Measurements from ENCODE around the gene GRB10.
"Not testable (repeated sequence)": the region's sequence is repeated elsewhere in the genome, so short reads cannot be mapped to it uniquely, and the experiment has no call there.

Gene GRB10

GRCh38 chr7:50781381-50782293, 1.1 kb downstream of the GRB10 start:
- H3K4me3 ChIP-seq (ENCODE audit: low read depth, low read length) = no peak overlapping the region
- no peak for DNase-seq (ENCODE audit: low read depth)
- no peak for TF ChIP-seq CTCF (IDR thresholded peaks at IDR 0.05; ENCODE audit: low read depth, low read length, missing control alignments)

GRCh38 chr7:50780436-50780835, 2.3 kb downstream of the GRB10 start:
- H3K4me3 ChIP-seq (ENCODE audit: low read depth, low read length) = no peak overlapping the region
- no peak for TF ChIP-seq CTCF (IDR thresholded peaks at IDR 0.05; ENCODE audit: low read depth, low read length, missing control alignments)
- DNase-seq (ENCODE audit: low read depth) = no peak

- H3K4me3 ChIP-seq (ENCODE audit: low read depth, low read length) = no peak overlapping the region
- no peak for TF ChIP-seq CTCF (IDR thresholded peaks at IDR 0.05; ENCODE audit: low read depth, low read length, missing control alignments)
- DNase-seq (ENCODE audit: low read depth) = no peak
These were observed 3.3 kb downstream of the GRB10 start for GRCh38 chr7:50779427-50779826.

- no peak for DNase-seq (ENCODE audit: low read depth)
- no peak for TF ChIP-seq CTCF (IDR thresholded peaks at IDR 0.05; ENCODE audit: low read depth, low read length, missing control alignments)
- no peak overlapping the region for H3K4me3 ChIP-seq (ENCODE audit: low read depth, low read length)
These were observed 4.5 kb downstream of the GRB10 start for GRCh38 chr7:50778189-50778588.

GRCh38 chr7:50775836-50776235, 6.9 kb downstream of the GRB10 start:
- no peak for TF ChIP-seq CTCF (IDR thresholded peaks at IDR 0.05; ENCODE audit: low read depth, low read length, missing control alignments)
- DNase-seq (ENCODE audit: low read depth) = no peak

GRCh38 chr7:50775231-50775630, 7.5 kb downstream of the GRB10 start:
- no peak for DNase-seq (ENCODE audit: low read depth)
- no peak overlapping the region for H3K4me3 ChIP-seq (ENCODE audit: low read depth, low read length)
- no peak for TF ChIP-seq CTCF (IDR thresholded peaks at IDR 0.05; ENCODE audit: low read depth, low read length, missing control alignments)

More at GRCh38 chr7:50775836-50776235, 6.9 kb downstream of the GRB10 start:
- H3K4me3 ChIP-seq (ENCODE audit: low read depth, low read length) = no peak overlapping the region

GRCh38 chr7:50774319-50774718, 8.4 kb downstream of the GRB10 start:
- no peak for DNase-seq (ENCODE audit: low read depth)
- no peak overlapping the region for H3K4me3 ChIP-seq (ENCODE audit: low read depth, low read length)
- TF ChIP-seq CTCF (IDR thresholded peaks at IDR 0.05; ENCODE audit: low read depth, low read length, missing control alignments) = no peak

- not testable (repeated sequence) for DNase-seq (ENCODE audit: low read depth); H3K4me3 ChIP-seq (ENCODE audit: low read depth, low read length)
These were observed 9.6 kb downstream of the GRB10 start for GRCh38 chr7:50773071-50773470.

All from GM12864 (cell line).